ENCODE measurements around the gene NBAS.
"Not testable (repeated sequence)": the region's sequence is repeated elsewhere in the genome, so short reads cannot be mapped to it uniquely, and the experiment has no call there.

NBAS gene

DNA sequence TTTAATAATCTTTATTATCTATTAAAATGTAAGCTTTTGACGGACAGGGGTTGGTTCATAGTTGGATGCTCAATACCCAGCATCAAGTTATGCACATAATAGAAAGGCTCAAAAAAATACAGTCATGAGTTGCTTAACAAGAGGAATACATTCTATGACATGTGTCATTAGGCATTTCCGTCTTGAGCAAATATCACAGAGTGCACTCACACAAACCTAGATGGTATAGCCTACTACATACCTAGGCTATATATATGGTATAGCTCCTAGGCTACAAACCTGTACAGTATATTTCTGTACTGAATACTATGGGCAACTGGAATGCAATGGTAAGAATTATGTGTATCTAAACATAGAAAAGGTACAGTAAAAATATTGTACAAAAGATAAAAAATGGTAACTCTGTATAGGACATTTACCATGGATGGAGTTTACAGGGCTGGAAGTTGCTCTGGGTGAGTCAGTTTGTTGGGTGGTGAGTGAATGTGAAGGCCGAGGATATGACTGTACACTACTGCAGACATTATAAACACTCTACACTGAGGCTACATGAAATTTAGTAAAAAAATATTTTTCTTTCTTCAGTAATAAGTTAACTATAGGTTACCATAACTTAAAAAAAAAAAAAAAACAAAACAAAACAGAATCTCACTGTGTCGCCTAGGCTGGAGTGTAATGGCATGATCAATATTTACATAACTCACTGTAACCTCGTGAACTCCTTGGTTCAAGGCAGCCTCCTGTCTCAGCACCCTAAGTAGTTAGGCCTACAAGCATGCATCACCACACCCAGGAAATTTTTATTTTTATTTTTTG lies 201.2 kb downstream of the NBAS start:
- no peak for DNase-seq (ENCODE audit: low read depth)

DNA sequence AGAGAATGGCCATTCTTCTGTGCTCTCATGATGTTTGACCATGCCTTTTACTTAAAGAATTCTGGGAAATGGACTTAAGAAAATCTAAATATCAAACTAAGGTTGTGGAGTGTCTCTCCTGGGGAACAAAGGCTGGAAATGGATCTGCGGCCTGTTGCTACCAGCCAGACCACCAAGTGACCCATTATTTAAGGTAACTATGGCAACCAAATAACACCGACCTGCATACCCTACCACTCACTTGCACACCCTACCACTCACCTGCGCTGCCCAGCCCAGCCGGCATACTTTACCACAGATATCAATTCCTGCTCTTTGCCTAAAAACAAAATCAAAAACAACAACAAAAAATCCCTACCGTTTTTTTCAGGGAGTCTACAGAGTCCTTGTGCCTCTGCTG lies 203.2 kb downstream of the NBAS start:
- DNase-seq (ENCODE audit: low read depth), result no peak

DNA sequence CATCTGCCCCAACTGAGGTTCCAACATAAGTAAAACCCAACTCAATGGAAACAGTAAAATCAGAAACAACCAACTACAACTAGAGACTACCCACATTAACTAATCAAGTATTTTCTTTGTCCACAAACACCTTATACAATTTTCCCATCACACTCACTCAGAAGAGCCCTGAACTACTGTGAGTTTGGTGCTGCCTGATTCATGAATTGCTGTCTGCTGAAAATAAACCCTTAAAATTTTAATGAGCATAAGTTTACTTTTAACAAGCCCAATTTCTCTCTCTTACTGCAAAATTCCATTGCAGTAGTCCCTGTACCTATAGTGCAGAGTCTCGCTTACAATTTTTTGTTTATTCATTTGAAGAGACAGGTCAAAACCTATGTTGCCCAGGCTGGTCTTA lies 203.9 kb downstream of the NBAS start:
- no peak for DNase-seq (ENCODE audit: low read depth)

DNA sequence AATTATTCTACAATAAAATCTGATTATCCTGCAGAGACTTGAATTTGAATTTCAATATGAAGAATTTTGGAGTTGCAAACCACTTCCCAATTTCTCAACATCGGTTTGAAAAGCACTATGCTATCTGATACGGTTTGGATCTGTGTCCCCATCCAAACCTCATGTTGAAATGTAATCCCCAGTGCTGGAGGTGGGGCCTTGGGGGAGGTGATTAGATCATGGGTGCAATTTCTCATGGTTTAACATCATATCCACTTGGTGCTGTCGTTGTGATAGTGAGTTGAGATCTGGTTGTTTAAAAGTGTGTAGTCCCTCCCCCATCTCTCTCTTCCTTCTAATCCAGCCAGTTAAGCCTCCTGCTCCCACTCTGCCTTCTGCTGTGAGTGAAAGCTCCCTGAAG lies 205.7 kb downstream of the NBAS start:
- DNase-seq (ENCODE audit: low read depth), result no peak

DNA sequence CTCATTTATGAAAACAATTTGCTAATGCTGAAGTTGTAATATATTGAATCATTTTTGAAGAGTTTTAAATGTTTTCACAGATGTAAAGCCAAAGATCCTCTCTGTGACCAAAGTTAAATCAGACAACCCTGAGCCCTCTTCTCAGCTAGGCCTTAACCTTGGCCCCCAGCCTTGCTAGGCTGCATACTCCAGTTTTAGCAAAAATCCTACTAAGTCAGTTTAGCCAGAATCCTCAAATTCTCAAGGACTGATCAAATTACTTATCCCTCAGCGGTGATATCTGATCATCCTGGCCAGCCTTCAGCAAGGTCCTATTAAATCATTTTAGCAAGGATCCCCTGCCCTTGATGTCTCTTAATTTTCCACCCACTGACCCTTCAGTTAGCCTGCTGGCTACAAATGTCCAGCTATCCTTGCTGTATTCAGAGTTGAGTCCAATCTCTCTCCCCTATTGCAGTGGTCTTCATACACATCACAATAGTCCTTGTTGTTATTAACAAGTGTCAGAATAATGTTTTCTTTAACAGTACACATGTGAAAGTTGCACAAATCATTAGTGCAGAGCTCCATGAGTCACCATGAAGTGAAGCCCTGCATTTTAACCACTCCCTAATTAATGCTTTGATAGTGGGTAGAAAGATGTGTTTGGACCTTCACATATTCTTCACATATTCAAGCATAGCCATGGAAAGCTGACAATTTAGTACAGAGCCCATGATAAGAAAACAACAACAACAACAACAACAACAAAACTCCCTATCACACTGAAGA lies 206.4 kb downstream of the NBAS start:
- DNase-seq (ENCODE audit: low read depth), result no peak

DNA sequence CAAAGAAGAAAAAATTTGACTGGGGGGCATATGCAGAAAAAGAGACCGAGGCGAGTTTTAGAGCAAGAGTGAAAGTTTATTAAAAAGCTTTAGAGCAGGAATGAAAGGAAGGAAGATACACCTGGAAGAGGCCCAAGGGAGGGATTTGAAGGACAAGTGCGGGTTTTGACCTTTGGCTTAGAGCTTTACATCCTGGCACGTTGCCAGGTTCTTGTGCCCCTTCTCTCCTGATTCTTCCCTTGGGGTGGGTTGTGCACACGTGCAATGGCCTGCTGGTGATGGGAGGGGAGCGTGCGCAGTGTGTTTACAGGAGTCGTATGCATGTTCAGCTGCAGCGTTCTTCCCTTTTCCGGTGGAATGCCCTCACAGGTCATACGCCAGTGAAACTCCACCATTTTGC lies 208.8 kb downstream of the NBAS start:
- no peak for DNase-seq (ENCODE audit: low read depth)

DNA sequence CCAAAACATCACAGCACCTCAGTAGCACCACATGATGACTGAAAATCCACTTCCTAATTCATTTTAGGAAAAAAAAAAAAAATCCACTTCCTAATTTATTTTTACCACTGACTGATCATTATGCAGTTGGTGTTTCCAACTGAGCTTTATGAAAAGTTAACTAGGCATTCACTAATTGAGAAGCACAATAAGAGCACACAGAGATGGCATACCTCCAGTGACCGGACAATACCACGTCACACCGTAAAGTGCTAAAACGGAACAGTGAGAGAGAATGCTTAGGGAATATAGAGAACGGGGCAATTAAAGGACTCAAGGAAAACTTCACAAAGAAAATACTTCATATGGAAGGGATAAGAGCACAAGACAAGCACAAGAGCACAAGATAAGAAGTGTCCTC lies 212.5 kb downstream of the NBAS start:
- no peak for DNase-seq (ENCODE audit: low read depth)

DNA sequence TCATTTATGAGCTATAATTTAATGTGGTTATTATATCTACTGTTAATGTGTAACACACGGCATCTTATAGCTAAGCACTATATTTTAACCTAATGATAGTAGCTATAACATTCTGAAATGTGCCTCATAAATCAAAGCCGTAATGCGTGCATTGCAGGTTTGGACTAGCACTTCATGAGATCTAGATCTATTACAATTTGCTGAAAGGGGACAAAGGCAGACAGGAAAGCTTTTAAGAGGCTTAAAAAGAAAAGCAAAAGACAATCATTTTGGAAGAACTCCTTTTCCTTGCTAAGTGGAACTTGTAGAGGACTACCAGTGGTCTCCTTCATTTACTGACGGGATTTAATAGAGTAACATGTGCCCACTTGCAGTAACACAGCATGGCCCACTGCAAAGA lies 213.1 kb downstream of the NBAS start:
- no peak for DNase-seq (ENCODE audit: low read depth)

DNA sequence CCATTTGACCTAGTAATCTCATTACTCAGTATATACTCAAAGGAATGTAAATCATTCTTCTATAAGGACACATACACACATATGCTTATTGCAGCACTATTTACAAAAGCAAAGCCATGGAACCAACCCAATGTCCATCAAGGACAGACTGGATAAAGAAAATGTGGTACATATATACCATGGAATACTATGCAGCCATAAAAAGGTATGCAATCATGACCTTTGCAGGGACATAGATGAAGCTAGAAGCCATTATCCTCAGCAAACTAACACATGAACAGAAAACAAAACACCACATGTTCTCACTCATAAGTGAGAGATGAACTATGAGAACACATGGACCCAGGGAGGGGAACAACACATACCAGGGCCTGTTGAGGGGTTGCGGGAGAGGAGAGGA lies 214.5 kb downstream of the NBAS start:
- DNase-seq (ENCODE audit: low read depth), result no peak

DNA sequence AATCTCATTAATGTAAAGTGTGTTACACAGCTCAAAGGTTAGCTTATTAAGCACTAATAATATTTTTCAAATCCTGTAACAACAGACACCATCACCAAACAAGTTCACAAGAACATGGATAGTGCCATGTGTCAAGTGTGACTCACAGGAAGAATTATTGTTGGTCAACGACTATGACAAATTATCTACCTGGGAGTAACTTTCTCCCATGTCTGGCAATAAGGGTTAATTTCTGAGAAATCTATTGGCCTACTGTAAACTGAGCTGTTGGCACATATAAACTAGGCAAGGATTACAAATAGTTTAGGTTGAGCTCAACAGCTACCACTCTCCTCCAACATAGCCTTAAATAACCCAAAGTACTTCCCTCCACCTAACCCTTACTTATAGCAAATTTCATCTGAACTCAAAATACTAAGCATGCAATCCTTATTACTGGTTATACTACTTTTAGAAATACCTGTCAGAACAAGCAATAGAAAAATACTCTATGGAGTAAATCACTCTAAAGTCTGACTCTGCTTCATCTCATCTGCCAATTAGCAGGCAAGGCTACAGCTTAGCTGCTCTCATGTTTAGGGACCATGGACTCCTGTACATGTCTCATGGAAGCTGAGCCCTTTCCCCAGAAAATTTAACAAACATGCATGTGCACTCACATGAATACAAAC lies 223.0 kb downstream of the NBAS start:
- no peak for DNase-seq (ENCODE audit: low read depth)

DNA sequence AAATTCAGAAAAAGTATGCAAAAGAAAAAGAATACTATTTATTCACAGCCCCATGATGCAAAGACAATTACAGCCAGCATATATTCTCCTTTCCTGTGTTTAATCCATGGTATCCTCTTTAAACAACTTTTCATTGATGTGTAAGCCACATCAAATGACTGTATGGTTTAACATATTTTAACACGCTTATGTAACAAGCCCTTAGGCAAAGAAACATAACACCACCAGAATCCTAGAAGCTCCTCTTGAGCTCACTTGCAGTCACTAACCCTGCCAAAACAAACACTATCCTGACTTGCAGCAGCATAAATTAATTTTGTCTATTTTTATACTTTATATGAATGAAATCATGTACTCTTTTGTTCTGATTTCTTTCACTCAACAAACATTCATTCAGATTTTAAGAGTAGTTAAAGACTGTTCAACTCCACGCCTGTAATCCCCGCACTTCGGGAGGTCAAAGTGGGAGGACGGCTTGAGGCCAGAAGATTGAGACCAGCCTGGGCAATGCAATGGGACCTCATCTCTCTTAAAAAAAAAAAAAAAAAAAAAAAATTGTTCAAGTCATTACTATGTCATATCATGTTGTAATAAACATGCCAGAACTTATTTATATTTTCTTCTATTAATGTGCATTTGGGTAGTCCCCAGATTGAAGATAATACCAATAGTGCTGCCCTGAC lies 226.3 kb downstream of the NBAS start:
- DNase-seq (ENCODE audit: low read depth), result no peak

DNA sequence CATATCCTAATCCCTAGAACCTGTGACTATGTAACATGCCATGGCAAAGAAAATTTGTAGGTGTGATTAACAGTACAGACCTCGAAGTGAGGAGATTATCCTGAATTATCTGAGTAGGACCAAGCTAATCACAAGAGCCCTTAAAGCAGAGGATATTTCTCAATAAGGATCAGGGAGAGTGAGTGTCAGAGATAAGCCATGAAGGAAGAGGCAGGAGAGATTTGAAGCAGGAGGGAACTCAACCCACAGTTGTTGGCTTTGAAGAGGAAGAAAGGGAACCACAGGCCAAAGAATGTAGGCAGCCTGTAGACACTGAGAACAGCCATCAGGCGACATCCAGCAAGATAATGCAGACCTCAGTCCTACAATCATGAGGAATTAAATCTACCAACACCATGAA lies 229.3 kb downstream of the NBAS start:
- no peak for DNase-seq (ENCODE audit: low read depth)

DNA sequence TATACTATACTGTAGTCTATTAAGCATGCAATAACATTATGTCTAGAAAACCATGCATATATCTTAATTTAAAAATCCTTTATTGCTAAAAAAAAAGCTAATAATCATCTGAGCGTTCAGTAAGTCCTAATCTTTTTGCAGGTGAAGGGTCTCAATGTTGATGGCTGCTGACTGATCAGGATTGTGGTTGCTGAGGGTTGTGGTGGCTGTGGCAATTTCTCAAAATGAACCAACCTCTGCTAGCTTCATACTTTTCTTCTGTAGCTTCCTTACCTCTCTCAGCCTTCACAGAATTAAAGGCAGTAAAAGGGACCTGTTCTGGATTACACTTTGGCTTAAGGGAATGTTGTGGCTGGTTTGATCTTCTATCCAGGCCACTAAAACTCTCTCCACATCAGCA lies 235.8 kb downstream of the NBAS start:
- no peak for DNase-seq (ENCODE audit: low read depth)

DNA sequence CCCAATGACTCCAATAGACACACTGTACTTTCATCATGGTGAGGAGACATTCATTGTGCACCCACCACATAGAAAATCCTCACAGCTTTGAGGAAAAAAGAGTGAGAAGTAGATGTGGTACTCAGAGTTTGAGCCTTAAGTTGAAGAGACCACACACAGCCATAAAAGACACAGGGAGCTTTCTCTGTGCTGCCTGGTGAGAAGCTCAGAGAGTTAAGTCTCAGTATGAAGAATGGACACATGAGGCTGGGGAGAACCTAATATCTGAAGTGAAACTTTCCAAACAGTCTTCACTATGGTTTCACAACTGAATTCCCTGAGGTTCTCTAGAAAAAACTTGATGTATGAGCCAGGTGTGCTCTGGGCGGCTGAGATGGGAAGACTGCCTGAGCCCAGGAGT lies 237.9 kb downstream of the NBAS start:
- DNase-seq (ENCODE audit: low read depth), result no peak

DNA sequence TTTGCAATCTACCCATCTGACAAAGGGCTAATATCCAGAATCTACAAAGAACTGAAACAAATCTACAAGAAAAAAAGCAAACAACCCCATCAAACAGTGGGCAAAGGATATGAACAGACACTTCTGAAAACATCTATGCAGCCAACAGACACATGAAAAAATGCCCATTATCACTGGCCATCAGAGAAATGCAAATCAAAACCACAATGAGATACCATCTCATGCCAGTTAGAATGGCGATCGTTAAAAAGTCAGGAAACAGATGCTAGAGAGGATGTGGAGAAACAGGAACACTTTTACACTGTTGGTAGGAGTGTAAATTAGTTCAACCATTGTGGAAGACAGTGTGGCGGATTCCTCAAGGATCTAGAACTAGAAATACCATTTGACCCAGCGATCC lies 239.7 kb downstream of the NBAS start:
- not testable (repeated sequence) for DNase-seq (ENCODE audit: low read depth)

DNA sequence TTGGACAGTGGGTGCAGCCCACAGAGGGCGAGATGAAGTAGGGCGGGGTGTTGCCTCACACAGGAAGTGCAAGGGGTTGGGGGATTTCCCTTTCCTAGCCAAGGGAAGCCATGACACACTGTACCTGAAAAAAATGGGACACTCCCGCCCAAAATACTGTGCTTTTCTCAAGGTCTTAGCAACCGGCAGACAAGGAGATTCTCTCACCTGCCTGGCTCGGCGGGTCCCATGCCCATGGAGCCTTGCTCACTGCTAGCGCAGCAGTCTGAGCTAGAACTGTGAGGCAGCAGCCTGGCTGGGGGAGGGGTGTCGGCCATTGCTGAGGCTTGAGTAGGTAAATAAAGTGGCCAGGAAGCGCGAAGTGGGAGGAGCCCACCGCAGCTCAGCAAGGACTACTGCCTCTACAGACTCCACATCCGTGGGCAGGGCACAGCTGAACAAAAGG lies 244.7 kb downstream of the NBAS start:
- no peak for DNase-seq (ENCODE audit: low read depth)

DNA sequence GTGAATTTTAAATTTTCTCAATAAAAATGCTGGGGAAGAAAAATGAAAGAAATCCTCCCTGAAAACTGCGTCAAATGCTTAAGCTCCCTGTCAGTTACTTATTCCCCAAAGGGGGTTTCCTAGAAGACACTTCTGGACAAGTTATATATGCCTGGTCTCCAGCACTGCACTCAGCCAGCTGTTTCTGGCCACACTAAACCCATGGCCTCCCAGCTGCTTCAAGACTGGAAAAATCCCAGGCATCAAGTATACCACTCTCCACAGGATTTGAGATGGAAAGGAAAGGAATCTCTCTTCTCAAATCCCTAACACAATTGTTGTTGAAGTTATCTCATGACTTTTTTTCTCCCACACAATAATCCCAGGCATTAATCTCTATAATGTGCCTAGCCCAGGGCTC lies 245.7 kb downstream of the NBAS start:
- no peak for DNase-seq (ENCODE audit: low read depth)

DNA sequence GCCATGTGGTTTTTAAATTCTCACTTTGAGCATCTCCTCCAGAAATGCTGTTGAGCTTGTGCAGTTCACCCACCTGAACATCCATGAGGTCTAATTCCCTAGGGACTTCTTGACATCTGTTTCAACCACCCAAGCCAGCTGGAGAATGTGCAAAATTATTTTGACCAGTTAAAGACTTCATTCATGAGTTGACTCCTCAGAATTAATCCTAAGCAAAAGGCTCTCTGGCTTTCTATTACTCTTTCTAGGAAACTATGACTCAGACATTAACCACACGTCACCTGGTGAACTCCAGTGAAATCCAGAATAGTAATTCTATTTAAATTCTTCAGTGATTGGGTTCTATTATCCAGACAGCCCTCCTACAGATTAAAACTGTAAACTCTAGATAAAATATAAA lies 247.5 kb downstream of the NBAS start:
- DNase-seq (ENCODE audit: low read depth), result no peak

DNA sequence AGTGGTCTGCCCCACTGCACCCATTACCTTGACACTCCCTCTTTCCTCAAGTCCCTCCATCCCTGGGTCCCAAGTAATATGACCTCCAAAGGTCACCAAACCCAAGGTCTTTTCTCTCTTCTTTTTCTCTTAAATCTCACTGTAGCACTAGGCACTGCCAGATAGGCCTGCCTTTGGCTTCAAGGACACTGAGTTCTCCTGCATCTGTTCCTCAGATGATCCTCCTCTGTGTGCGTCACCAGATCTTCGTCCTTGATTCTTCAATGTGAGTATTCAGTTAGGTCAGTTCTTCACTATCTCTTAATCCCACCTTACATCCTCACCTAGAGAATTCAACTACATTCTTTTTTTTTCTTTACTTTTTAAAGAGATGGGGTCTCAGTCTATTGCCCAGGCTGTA lies 249.2 kb downstream of the NBAS start:
- DNase-seq (ENCODE audit: low read depth), result no peak

DNA sequence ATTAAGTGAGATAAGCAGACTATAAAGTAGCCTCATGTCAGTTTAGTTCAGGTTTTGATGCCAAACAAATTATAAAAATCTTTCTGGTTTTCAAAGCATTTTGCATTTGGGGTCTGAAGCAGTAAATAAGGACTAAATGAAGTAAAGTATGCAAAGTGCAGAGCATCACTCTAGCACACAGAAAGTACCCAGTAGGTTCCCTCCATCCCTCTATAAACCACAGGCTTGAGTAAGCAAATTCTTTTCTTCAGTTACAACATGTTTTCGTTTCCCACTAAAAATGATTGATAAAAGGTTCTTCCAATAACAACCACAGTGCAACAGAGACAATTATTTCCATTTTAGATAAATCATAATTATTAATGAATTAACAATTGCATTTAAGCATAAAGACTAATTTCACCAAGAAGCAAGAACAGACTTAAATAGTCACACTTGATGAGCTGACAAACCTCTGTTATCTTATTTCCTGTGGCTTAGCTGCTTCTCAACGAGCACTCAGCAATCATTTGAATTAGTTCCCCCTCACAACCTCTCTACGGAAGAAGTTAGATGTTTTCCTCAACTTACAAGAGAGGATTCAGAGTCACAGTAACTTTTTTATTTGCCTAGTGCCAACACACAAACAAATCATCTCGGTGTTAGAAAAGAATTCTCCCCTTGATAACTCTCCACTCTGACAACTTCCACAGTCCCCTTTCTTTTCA lies 249.8 kb downstream of the NBAS start:
- DNase-seq (ENCODE audit: low read depth), result no peak

DNA sequence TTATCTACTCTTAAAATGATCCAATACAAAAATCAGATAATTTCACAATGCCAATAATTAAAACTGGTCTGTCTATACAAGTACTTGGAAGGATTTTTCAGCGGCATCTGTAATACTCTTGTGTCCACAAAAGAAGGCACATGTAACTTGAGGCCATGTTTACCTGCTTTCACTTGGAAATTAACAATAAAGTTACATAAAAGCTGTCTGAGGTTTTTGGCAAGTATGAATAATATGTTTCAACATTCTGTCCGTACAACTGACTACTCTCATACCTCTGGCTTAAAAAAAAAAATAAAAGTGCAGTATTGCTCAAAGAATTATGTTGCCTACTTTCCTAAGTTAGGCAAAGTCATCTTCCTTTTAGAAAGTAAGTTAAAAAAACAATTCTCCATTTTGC lies 253.6 kb downstream of the NBAS start:
- DNase-seq (ENCODE audit: low read depth), result no peak

DNA sequence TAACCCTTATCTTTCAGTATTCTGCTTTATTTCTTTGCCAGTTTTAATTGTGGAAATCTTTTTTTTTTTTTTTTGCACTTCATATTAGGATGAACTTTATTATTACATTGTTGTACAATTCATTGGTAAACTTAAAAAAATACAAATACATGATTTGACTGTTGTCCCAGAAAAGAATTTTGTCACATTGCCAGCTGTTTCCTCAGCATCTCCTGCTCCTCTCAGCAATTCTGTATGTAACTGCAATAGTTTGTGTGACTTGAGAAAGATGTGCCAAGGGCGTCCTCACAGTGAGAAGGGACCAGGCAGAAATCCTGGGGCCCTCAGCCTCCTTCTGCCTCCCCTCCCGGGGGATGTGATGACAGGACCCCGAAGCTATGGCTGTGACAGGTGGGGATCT lies 254.4 kb downstream of the NBAS start:
- DNase-seq (ENCODE audit: low read depth), result no peak
